Naive B cell (primary cell): Measurements from ENCODE around the gene KAZN. TPM values are rescaled to one million over a fixed set of nuclear protein-coding genes. Genes with fewer than 3 reads are reported as not detected.

ENCODE experiments used
- ATAC-seq, 2 donors: fragments of 150-1000 bp; cut with Tn5 transposase; 2 replicates each; pipeline ENCODE4 v1.10.0; 2021; ENCODE audit warnings: low read depth in 2 of 2, mild to moderate bottlenecking in 2 of 2, moderate library complexity in 2 of 2
- DNase-seq: peaks from one replicate; pipeline ENCODE4 v3.0.0; 2022
- H3K27ac Mint-ChIP-seq, 6 donors: one replicate each; pipeline ENCODE4 v1.8.0; 2020 to 2022; ENCODE audit warnings: mild to moderate bottlenecking in 6 of 6, mixed read lengths in 6 of 6, moderate library complexity in 5 of 6, inconsistent platforms in 2 of 6
- H3K27me3 Mint-ChIP-seq, 3 donors: one replicate each; pipeline ENCODE4 v1.8.0; 2021 to 2022; ENCODE audit warnings: mixed read lengths in 3 of 3, mild to moderate bottlenecking in 1 of 3
- H3K36me3 Mint-ChIP-seq, 2 donors: one replicate each; pipeline ENCODE4 v1.8.0; 2020 to 2022; ENCODE audit warnings: mixed read lengths in 2 of 2, inconsistent platforms in 1 of 2, mild to moderate bottlenecking in 1 of 2
- H3K4me1 Mint-ChIP-seq, 3 donors: one replicate each; pipeline ENCODE4 v1.8.0; 2020 to 2022; ENCODE audit warnings: mixed read lengths in 3 of 3, inconsistent platforms in 1 of 3, mild to moderate bottlenecking in 1 of 3, moderate library complexity in 1 of 3
- H3K4me3 Mint-ChIP-seq, 8 donors: one replicate each; pipeline ENCODE4 v1.8.0; 2020 to 2022; ENCODE audit warnings: mild to moderate bottlenecking in 8 of 8, mixed read lengths in 8 of 8, moderate library complexity in 8 of 8, inconsistent platforms in 2 of 8
- H3K9me3 Mint-ChIP-seq, 7 donors: one replicate each; pipeline ENCODE4 v1.8.0; 2020 to 2022; ENCODE audit warnings: mixed read lengths in 7 of 7, mild to moderate bottlenecking in 5 of 7, inconsistent platforms in 2 of 7, moderate library complexity in 1 of 7
- polyA plus RNA-seq, 6 donors: library from polyadenylated mRNA; unstranded; fragments of 300-500 nt; fragmentation: Illumina TruSeq; gene quantifications; one replicate each; pipeline ENCODE4 v1.2.3, GENCODE V29; 2021; ENCODE audit warnings: low read depth in 6 of 6

Gene KAZN
- polyA plus RNA-seq, 6 donors from 2014 or later, result 0.16 TPM; not detected in 5

DNA sequence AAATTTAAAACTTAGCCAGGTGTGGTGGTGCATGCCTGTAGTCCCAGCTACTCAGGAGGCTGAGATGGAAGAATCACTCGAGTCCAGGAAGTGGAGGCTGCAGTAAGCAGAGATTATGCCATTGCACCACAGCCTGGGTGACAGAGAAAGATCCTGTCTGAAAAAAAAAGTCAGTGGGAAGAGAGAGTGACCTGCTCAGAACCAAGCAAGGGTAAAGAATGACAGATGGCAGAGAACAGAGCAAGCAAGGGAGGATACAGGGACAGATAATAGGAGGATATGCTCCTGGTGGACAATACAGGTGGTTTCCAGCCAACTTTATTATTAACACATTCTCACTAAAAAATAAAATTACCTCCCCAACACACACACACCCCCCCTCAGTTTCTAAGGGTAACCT is 550.5 kb downstream of the KAZN start:
- ATAC-seq, result no peak
- Mint-ChIP-seq H3K9me3 (peaks cover 0 to 5% (median 0%) of the 10 kb centered on the region in 7 donors), H3K4me3 (peak overlapping the region in 1 of 8 donors; percentile 30), H3K27me3 (peaks cover 34 to 69% (median 49%) of the 10 kb centered on the region in 3 donors), H3K36me3 (peaks cover 0 to 8% of the 10 kb centered on the region in 2 donors), H3K27ac (no peak overlapping the region), H3K4me1 (peaks cover 0 to 11% (median 4%) of the 10 kb centered on the region in 3 donors)
- no peak for DNase-seq

GRCh38 chr1:15150376-15150775 is 551.9 kb downstream of the KAZN start:
- Mint-ChIP-seq H3K9me3 (peaks cover 0 to 5% (median 0%) of the 10 kb centered on the region in 7 donors), H3K4me3 (no peak overlapping the region), H3K27me3 (peaks cover 38 to 63% (median 53%) of the 10 kb centered on the region in 3 donors), H3K4me1 (peaks cover 2 to 17% (median 15%) of the 10 kb centered on the region in 3 donors), H3K36me3 (peaks cover 0 to 8% of the 10 kb centered on the region in 2 donors), H3K27ac (no peak overlapping the region)
- ATAC-seq (no peak), DNase-seq (no peak)

DNA sequence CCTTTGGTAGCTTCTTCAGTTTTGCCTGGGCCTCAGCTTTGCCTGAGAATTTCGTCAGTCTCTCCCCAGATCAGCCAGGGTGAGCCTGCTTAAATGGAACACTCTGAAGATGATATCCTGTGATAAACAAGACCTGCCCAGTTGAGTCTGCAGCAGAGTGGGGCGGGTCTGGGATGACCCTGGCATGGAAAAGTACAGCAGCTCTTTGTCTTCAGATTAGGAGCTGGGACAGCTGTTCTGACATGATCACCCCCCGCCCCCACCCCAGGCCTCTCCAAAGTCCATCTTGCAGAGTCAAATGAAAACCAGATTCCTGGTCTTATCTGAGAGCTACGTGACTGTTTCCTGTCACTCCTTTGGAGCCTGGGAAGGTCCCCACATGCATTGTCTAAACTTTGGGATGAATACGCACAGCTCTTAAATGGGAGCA is 552.9 kb downstream of the KAZN start:
- Mint-ChIP-seq H3K27me3 (peaks cover 46 to 66% (median 60%) of the 10 kb centered on the region in 3 donors), H3K27ac (no peak overlapping the region), H3K4me3 (no peak overlapping the region), H3K4me1 (peaks cover 9 to 27% (median 25%) of the 10 kb centered on the region in 3 donors), H3K9me3 (peaks cover 0 to 5% (median 0%) of the 10 kb centered on the region in 7 donors), H3K36me3 (peaks cover 0 to 8% of the 10 kb centered on the region in 2 donors)
- DNase-seq, result no peak
- no peak for ATAC-seq

- Mint-ChIP-seq H3K4me1 (peaks cover 9 to 32% (median 27%) of the 10 kb centered on the region in 3 donors), H3K9me3 (peaks cover 0 to 5% (median 0%) of the 10 kb centered on the region in 7 donors), H3K27me3 (peaks cover 48 to 68% (median 60%) of the 10 kb centered on the region in 3 donors), H3K27ac (no peak overlapping the region), H3K4me3 (peak overlapping the region in 5 of 8 donors; percentile 7 to 43 (median 42)), H3K36me3 (peaks cover 0 to 8% of the 10 kb centered on the region in 2 donors)
- no peak for DNase-seq
- no peak for ATAC-seq
Observed at GRCh38 chr1:15151871-15152270, 553.4 kb downstream of the KAZN start.

DNA sequence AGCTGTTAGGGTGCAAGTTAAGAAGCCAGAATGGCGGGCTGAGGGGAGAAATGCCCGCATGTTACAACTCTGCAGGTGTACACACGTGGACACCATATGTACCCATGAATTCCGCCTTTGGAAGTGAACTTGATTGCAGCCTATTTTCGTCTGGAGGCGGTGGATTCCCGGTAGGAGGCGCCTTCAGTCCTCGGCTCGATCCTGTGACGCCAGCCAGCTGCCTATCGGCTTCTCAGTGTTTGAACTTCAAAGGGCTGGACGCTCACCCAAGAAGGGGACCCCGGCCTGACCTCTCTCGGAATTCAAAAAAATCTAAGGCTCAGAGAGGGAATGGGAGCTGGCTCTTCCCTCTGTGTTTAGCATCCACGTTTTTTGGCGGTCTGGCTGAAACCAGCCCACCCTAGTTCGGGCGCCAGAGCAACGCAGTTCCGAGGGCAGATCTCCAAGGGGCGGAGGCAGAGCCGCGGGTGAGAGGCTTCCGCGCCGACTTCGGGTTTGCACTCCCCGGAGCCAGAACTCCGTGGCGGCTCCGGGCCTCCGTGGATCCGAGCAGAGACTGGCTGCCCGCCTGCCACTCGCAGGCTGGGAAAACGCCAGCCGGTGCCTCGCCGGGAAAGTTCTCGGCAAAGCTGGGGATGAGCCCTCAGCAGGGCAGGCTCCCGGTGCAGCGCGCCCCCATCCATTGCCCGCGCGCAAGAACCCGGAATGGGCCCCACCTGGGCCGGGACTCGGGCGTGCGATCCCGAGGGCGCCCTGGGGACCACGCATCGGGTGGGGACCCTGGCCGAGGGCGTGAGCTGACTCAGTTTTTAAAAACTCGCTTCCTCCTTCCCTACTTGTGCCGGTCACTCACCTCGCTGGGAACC is 554.1 kb downstream of the KAZN start:
- Mint-ChIP-seq H3K4me3 (peak overlapping the region in 6 of 8 donors; percentile 7 to 69 (median 46)), H3K27ac (no peak overlapping the region), H3K4me1 (peaks cover 9 to 35% (median 27%) of the 10 kb centered on the region in 3 donors), H3K27me3 (peaks cover 48 to 73% (median 60%) of the 10 kb centered on the region in 3 donors), H3K36me3 (peaks cover 0 to 8% of the 10 kb centered on the region in 2 donors), H3K9me3 (peaks cover 0 to 5% (median 0%) of the 10 kb centered on the region in 7 donors)
- ATAC-seq (no peak), DNase-seq (no peak)

DNA sequence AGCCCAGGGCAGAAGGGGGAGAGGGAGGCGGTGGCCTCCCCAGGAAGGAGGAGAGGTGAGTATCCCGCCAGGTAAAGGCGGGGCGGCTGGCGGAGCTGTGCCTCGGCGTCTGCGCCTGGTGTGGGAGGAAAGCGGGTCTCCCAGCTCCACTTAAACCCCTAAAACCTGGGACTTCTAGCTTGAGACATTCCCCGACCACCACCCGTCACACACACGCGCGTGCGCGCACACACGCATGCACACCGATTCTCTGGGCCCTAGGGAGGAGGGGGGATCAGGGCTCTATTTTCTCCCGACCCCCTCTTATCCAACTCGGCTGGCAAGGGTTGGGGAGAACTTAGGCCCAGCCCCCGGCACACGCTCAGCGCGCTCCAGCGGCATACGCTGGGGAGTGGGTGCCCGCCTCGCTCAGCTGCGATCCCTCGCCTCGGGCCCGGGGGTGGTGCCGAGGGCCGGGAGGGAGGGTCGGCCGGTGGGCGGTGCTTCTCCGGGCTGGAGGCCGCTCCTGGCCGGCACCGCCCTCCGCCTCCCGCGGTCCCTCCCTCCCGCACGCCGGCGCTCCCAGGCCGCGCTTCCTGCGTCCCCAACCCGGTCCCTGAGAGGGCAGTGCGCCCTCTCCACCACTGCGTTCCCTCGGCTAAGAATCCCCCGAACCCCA is 554.8 kb downstream of the KAZN start, which contains the start of gene TMEM51:
TSS of gene TMEM51 (plus strand) at position 564 of the 658 bp plus-strand sequence. CDS start 61,341 bp downstream, outside the sequence.
- H3K4me1 Mint-ChIP-seq, result peaks cover 9 to 35% (median 27%) of the 10 kb centered on the region in 3 donors
- H3K36me3 Mint-ChIP-seq, result peaks cover 0 to 8% of the 10 kb centered on the region in 2 donors
- peak within 1 kb of the TSS; percentile 7 to 82 (median 63) for H3K4me3 Mint-ChIP-seq
- no peak for DNase-seq
- ATAC-seq, result no peak
- peaks cover 41 to 66% (median 60%) of the 10 kb centered on the region in 3 donors for H3K27me3 Mint-ChIP-seq
- no peak within 1 kb of the TSS for H3K27ac Mint-ChIP-seq
- H3K9me3 Mint-ChIP-seq, result peaks cover 0 to 5% (median 0%) of the 10 kb centered on the region in 7 donors

- peaks cover 0 to 8% of the 10 kb centered on the region in 2 donors for H3K36me3 Mint-ChIP-seq
- H3K27ac Mint-ChIP-seq, result no peak overlapping the region
- peaks cover 38 to 59% (median 57%) of the 10 kb centered on the region in 3 donors for H3K27me3 Mint-ChIP-seq
- no peak for ATAC-seq
- H3K4me3 Mint-ChIP-seq, result peak overlapping the region in 7 of 8 donors; percentile 21 to 82 (median 67)
- peaks cover 0 to 5% (median 0%) of the 10 kb centered on the region in 7 donors for H3K9me3 Mint-ChIP-seq
- no peak for DNase-seq
- H3K4me1 Mint-ChIP-seq, result peaks cover 9 to 35% (median 27%) of the 10 kb centered on the region in 3 donors
Observed at GRCh38 chr1:15153842-15154479, 555.5 kb downstream of the KAZN start.

DNA sequence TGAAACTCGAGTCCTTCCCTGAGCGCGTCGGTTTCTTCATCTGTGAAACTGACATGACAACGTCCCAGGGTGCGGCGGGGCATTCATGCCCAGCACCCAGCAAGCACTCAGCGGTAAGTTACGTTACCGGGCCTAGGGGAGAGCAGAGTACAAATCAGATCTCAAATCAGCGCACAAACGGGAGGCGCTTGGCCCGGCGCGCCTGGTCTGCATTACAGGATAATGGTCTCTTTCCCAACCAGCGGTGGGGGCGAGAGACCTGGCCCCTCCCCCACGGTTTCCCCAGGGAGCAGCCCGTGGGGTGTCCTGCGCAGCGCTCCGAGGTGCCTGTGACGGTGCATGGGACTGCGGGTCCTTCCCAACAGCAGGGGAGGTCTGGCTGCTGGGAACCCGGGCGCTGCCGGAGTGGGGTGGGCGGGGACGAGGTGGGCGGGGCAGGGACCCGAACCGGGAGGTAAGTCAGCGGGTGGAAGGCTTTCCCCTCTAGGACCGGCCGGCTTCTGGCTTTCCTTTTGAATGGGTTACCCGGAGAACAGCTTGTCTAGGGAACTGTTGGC is 556.1 kb downstream of the KAZN start:
- Mint-ChIP-seq H3K36me3 (peaks cover 0 to 8% of the 10 kb centered on the region in 2 donors), H3K27ac (no peak overlapping the region), H3K27me3 (peaks cover 35 to 55% (median 53%) of the 10 kb centered on the region in 3 donors), H3K9me3 (peaks cover 0 to 5% (median 0%) of the 10 kb centered on the region in 7 donors), H3K4me1 (peaks cover 9 to 35% (median 27%) of the 10 kb centered on the region in 3 donors), H3K4me3 (peak overlapping the region in 7 of 8 donors; percentile 21 to 82 (median 67))
- ATAC-seq, result no peak
- DNase-seq, result no peak

DNA sequence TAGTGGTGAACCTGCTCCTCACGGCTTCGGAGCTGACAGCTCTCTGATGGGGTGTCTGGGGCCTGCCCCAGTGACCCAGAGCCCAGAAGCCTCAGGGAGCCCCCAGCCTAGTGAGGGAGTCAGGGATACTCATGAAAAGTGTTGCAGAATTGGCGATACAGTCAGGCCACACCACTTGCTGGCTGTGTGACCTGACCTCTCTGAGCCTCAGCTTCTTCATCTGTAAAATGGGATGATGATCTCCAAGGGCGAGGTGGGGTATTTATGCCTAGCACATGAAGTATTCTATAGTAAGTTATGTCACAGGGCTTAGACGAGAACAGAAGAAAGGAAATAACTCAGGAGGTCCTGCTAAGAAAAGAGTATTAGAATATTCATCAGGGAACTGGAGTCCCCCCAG is 556.7 kb downstream of the KAZN start:
- Mint-ChIP-seq H3K4me1 (peaks cover 9 to 35% (median 27%) of the 10 kb centered on the region in 3 donors), H3K27me3 (peaks cover 32 to 48% (median 47%) of the 10 kb centered on the region in 3 donors), H3K36me3 (peaks cover 0 to 8% of the 10 kb centered on the region in 2 donors), H3K9me3 (peaks cover 0 to 5% (median 0%) of the 10 kb centered on the region in 7 donors), H3K27ac (no peak overlapping the region), H3K4me3 (peak overlapping the region in 5 of 8 donors; percentile 34 to 77 (median 36))
- ATAC-seq (no peak), DNase-seq (no peak)

GRCh38 chr1:15155888-15156741 is 557.6 kb downstream of the KAZN start:
- no peak for DNase-seq
- Mint-ChIP-seq H3K4me3 (peak overlapping the region in 6 of 8 donors; percentile 1 to 79 (median 52)), H3K27me3 (peaks cover 24 to 46% (median 38%) of the 10 kb centered on the region in 3 donors), H3K4me1 (peaks cover 9 to 35% (median 27%) of the 10 kb centered on the region in 3 donors), H3K9me3 (no peaks in the 10 kb centered on the region), H3K27ac (no peak overlapping the region), H3K36me3 (no peaks in the 10 kb centered on the region)
- ATAC-seq, result no peak

GRCh38 chr1:15156807-15157380 is 558.4 kb downstream of the KAZN start:
- Mint-ChIP-seq H3K9me3 (no peaks in the 10 kb centered on the region), H3K36me3 (no peaks in the 10 kb centered on the region), H3K4me3 (peak overlapping the region in 2 of 8 donors; percentile 61 to 79), H3K4me1 (peaks cover 9 to 35% (median 27%) of the 10 kb centered on the region in 3 donors), H3K27ac (peak overlapping the region in 1 of 6 donors; percentile 70), H3K27me3 (peaks cover 22 to 38% (median 30%) of the 10 kb centered on the region in 3 donors)
- DNase-seq (no peak), ATAC-seq (no peak)
